ENCODE data around the gene SCP2. TPM values are rescaled to one million over a fixed set of nuclear protein-coding genes. Genes with fewer than 3 reads are reported as not detected.

The SCP2 gene
- total RNA-seq, 3 donors from 2014 or later = 97.3 to 144 (median 139) TPM

DNA sequence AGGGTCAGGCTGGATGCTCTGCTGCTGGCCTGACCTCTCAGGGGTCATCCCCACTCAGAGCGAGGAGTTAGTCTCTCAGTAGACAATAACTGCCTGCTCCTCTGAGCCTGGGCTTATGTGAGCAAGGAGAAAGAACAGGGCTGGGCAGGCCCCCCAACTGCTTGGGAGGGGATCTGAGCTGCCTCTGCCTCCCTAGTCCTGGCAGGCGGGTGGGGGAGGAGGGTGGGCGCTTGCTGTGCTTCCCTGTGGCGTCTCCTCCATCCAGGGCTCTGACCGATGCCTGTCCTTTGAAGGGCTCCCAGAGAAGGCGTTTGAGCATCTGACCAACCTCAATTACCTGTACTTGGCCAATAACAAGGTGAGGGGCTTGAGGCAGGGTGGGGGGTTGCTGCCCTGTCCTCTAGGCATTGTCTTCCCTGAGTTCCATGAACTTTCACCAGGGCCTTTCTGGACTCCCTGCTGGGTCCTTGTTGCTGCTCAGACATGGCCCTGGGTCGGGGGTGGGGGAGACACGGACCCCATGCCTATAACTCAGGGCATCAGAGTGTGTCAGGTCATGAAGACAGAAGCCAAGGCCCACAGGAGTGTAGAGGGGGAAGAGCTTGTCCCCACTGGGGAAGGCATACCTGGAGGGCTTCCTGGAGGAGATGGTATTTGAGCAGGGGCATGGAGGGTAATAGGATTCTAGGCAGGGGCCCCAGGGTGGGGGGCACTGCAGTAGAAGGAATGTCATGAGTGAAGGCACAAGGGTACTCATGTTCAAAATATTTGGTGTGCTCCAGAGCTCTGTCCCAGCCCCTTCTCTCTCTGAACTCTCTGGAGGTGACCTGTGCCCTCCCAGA is 147.5 kb downstream of the SCP2 start:
- H3K9me3 ChIP-seq = no peaks in the 10 kb centered on the region
- intact Hi-C loops (cut with DNase I; ENCODE audit: low total_unique reads) = loop anchor here (10.0 kb wide), 1 partner anchor 360 kb away; no protein-coding TSS in a partner anchor
- H3K36me3 ChIP-seq = no peaks in the 10 kb centered on the region
- H3K27ac ChIP-seq = peak overlapping the region; percentile 17 to 71
- no peak overlapping the region for H3K4me3 ChIP-seq
- H3K27me3 ChIP-seq = no peaks in the 10 kb centered on the region
- peak in 1 of 2 donors; percentile 35 for DNase-seq (ENCODE audit: low spot score in 2 of 2)
- TF ChIP-seq, protein P1, sequence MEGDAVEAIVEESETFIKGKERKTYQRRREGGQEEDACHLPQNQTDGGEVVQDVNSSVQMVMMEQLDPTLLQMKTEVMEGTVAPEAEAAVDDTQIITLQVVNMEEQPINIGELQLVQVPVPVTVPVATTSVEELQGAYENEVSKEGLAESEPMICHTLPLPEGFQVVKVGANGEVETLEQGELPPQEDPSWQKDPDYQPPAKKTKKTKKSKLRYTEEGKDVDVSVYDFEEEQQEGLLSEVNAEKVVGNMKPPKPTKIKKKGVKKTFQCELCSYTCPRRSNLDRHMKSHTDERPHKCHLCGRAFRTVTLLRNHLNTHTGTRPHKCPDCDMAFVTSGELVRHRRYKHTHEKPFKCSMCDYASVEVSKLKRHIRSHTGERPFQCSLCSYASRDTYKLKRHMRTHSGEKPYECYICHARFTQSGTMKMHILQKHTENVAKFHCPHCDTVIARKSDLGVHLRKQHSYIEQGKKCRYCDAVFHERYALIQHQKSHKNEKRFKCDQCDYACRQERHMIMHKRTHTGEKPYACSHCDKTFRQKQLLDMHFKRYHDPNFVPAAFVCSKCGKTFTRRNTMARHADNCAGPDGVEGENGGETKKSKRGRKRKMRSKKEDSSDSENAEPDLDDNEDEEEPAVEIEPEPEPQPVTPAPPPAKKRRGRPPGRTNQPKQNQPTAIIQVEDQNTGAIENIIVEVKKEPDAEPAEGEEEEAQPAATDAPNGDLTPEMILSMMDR (IDR thresholded peaks at IDR 0.05) = no peak
- TF ChIP-seq POLR2AphosphoS5 (IDR thresholded peaks at IDR 0.05) (no peak), POLR2A (IDR thresholded peaks at IDR 0.05) (no peak)
- no peaks in the 10 kb centered on the region for H3K4me1 ChIP-seq

DNA sequence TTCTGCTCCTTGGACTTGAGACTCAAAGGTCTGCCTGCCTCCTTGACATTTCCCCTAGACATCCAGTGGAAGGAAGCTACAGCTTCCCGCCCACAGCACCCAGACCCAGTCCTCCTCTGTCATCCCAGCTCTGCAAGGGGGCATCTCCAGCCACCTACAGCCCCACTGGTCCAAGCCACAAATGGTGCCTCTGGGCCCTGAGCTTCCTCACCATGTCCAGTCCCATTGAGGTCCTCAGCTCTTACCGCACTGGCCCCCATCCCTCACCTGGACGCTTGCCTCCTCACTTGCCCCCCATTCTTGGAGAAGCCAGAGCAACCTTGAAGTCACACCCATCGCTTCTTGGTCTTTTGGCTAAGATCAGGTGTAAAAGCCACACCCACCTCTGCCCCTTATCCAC is 148.1 kb downstream of the SCP2 start:
- H3K4me3 ChIP-seq = no peak overlapping the region
- DNase-seq (ENCODE audit: low spot score in 2 of 2) = peak in 1 of 2 donors; percentile 22
- no peaks in the 10 kb centered on the region for H3K36me3 ChIP-seq
- H3K9me3 ChIP-seq = no peaks in the 10 kb centered on the region
- intact Hi-C loops (cut with DNase I; ENCODE audit: low total_unique reads) = loop anchor here (10.0 kb wide), 1 partner anchor 360 kb away; no protein-coding TSS in a partner anchor
- no peaks in the 10 kb centered on the region for H3K27me3 ChIP-seq
- TF ChIP-seq POLR2A (IDR thresholded peaks at IDR 0.05) (no peak), POLR2AphosphoS5 (IDR thresholded peaks at IDR 0.05) (no peak)
- TF ChIP-seq, protein P1 (IDR thresholded peaks at IDR 0.05) = no peak
- no peaks in the 10 kb centered on the region for H3K4me1 ChIP-seq
- peak overlapping the region in 1 of 2 donors; percentile 71 for H3K27ac ChIP-seq

DNA sequence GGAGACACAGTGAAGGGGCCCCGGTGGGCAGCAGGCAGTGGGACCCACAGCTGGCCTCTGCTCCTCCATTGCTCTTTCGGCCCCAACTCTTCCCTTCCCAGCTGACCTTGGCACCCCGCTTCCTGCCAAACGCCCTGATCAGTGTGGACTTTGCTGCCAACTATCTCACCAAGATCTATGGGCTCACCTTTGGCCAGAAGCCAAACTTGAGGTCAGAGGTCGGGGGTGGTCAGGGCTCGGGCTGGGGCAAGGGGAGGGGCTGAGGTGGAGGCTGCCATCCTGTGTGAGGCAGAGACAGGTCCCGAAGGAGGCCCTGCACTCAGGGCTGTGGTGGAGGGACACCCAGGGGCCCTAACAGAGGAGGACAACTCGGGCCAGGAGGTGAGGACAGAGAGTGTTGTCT is 148.7 kb downstream of the SCP2 start:
- DNase-seq (ENCODE audit: low spot score in 2 of 2) = peak in 1 of 2 donors; percentile 41
- TF ChIP-seq POLR2A (IDR thresholded peaks at IDR 0.05) (no peak), POLR2AphosphoS5 (IDR thresholded peaks at IDR 0.05) (no peak)
- TF ChIP-seq, protein P1 (IDR thresholded peaks at IDR 0.05) = no peak
- no peak overlapping the region for H3K4me3 ChIP-seq
- H3K27me3 ChIP-seq = no peaks in the 10 kb centered on the region
- intact Hi-C loops (cut with DNase I; ENCODE audit: low total_unique reads) = loop anchor here (10.0 kb wide), 1 partner anchor 359 kb away; no protein-coding TSS in a partner anchor
- H3K9me3 ChIP-seq = no peaks in the 10 kb centered on the region
- no peaks in the 10 kb centered on the region for H3K36me3 ChIP-seq
- no peak overlapping the region for H3K27ac ChIP-seq
- no peaks in the 10 kb centered on the region for H3K4me1 ChIP-seq

DNA sequence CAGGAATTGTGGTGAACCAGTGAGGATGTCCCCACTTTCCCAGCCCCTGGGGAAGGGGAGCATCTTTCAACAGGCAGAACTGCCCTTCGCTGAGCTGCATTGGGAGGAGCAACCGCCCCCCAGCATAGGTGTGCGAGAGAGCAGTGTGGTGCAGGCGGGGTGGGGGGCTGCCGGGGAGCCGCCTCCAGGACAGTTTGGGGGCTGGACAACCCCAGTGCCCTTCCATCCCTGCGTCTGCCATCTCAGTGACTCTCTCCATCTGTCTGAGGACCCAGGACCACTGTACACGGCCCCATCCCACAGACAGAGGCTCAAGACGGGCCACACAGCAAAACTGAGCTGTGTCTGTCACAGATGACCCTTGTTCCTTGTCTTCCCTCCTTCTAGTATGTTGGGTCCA is 149.1 kb downstream of the SCP2 start:
- Histone ChIP-seq H3K4me1 (no peaks in the 10 kb centered on the region), H3K9me3 (no peaks in the 10 kb centered on the region), H3K4me3 (no peak overlapping the region), H3K36me3 (no peaks in the 10 kb centered on the region), H3K27ac (no peak overlapping the region), H3K27me3 (no peaks in the 10 kb centered on the region)
- peak in 1 of 2 donors; percentile 27 for DNase-seq (ENCODE audit: low spot score in 2 of 2)
- intact Hi-C loops (cut with DNase I; ENCODE audit: low total_unique reads) = loop anchor here (10.0 kb wide), 1 partner anchor 359 kb away; no protein-coding TSS in a partner anchor
- TF ChIP-seq POLR2AphosphoS5 (IDR thresholded peaks at IDR 0.05) (no peak), POLR2A (IDR thresholded peaks at IDR 0.05) (no peak)
- TF ChIP-seq, protein P1 (IDR thresholded peaks at IDR 0.05) = no peak
